ENCODE data around the gene NFATC2. TPM values are rescaled to one million over a fixed set of nuclear protein-coding genes. Genes with fewer than 3 reads are reported as not detected.

The NFATC2 gene
- total RNA-seq, 1 experiment from 2014 or later, result 0.61 TPM

- no peak overlapping the region for H3K23ac ChIP-seq (ENCODE audit: insufficient read length, low read depth, low read length)
- no peak overlapping the region for H2AK5ac ChIP-seq (ENCODE audit: insufficient read length, low read length)
- no peak overlapping the region for H3K4me2 ChIP-seq (ENCODE audit: insufficient read depth, insufficient read length, low read length)
- H3K4me1 ChIP-seq (ENCODE audit: insufficient read depth, low read length), result peaks cover 7% of the 10 kb centered on the region; the same call in 1 of the 2 replicates
- H3K4me1 Mint-ChIP-seq, result peaks cover 42 to 56% of the 10 kb centered on the region in 2 experiments
- no peaks in the 10 kb centered on the region for H3K23me2 ChIP-seq (ENCODE audit: insufficient read length, low read depth, low read length, poor library complexity, severe bottlenecking)
- H2AFZ ChIP-seq (ENCODE audit: low read length), result no peak overlapping the region
- no peak overlapping the region for H2BK5ac ChIP-seq (ENCODE audit: insufficient read length, low read length)
- H2BK120ac ChIP-seq (ENCODE audit: low read depth, low read length, poor library complexity, severe bottlenecking), result no peak overlapping the region
- no peaks in the 10 kb centered on the region for H4K20me1 ChIP-seq (ENCODE audit: control insufficient read depth, insufficient read depth, insufficient read length)
- DNase-seq, result no peak
- H4K91ac ChIP-seq (ENCODE audit: insufficient read length, low read depth, low read length), result no peak overlapping the region
- H2BK15ac ChIP-seq (ENCODE audit: low read depth, low read length), result no peak overlapping the region
- no peak overlapping the region for H3K4ac ChIP-seq (ENCODE audit: low read depth, low read length)
- no peaks in the 10 kb centered on the region for H3K79me1 ChIP-seq (ENCODE audit: insufficient read depth, low read depth, low read length, poor library complexity, severe bottlenecking)
- H2BK12ac ChIP-seq (ENCODE audit: insufficient read length, low read depth, low read length), result no peak overlapping the region
- TF ChIP-seq CTCF (conservative IDR thresholded peaks at IDR 0.05), result no peak
- no peaks in the 10 kb centered on the region; the same call in 1 of the 2 replicates for H3K27me3 ChIP-seq (ENCODE audit: insufficient read depth, low read length)
- no peak overlapping the region for H3K4me3 Mint-ChIP-seq
- H3K36me3 Mint-ChIP-seq (ENCODE audit: insufficient read depth in 1 of 3, low read depth in 3 of 3), result peaks cover 0 to 2% (median 0%) of the 10 kb centered on the region in 3 experiments; a peak in 1 of 7 replicates
- no peak overlapping the region for H3K27ac ChIP-seq (ENCODE audit: insufficient read length, low read depth, low read length)
- no peak overlapping the region for H4K5ac ChIP-seq (ENCODE audit: insufficient read length, low read depth, low read length)
- H2BK20ac ChIP-seq (ENCODE audit: low read depth, low read length, poor library complexity, severe bottlenecking), result no peak overlapping the region
- no peaks in the 10 kb centered on the region for H3K9me3 Mint-ChIP-seq
- H3K18ac ChIP-seq (ENCODE audit: insufficient read length, low read depth, low read length), result no peak overlapping the region
- H3K9ac ChIP-seq (ENCODE audit: extremely low read depth, insufficient read length, low read length), result no peak overlapping the region
- no peaks in the 10 kb centered on the region for H3K79me2 ChIP-seq (ENCODE audit: insufficient read depth, low read length)
- H3K27ac Mint-ChIP-seq, result no peak overlapping the region
- no peak overlapping the region for H3T11ph ChIP-seq (ENCODE audit: low read length)
- H3K56ac ChIP-seq (ENCODE audit: insufficient read length, low read depth, low read length), result no peak overlapping the region
- no CpG with 5 or more reads among the region's 7 CpGs for WGBS (ENCODE audit: extremely low coverage, insufficient read length, low lambda C conversion rate)
- peaks cover 3% of the 10 kb centered on the region for H3K27me3 Mint-ChIP-seq (ENCODE audit: low read depth)
- no peak overlapping the region for H4K8ac ChIP-seq (replicated peaks; ENCODE audit: insufficient read length, low read depth, low read length)
- H3K14ac ChIP-seq (ENCODE audit: insufficient read depth, low read length), result no peak overlapping the region
- H3K9me3 ChIP-seq (ENCODE audit: control insufficient read depth, low read depth, low read length), result no peaks in the 10 kb centered on the region
Observed at GRCh38 chr20:51392614-51393186, 149.8 kb downstream of the NFATC2 start.
